Stomach smooth muscle (tissue), 2 donors: ENCODE measurements around the gene CXCL9.
"Not testable (repeated sequence)": the region's sequence is repeated elsewhere in the genome, so short reads cannot be mapped to it uniquely, and the experiment has no call there.

ENCODE experiments used
- H3K27ac ChIP-seq: one replicate; pipeline ENCODE4 v1.7.0; 2013; ENCODE audit warnings: mild to moderate bottlenecking, low read length, inconsistent platforms
- H3K27me3 ChIP-seq, 2 donors: one replicate each; pipeline ENCODE4 v1.7.0; 2013; ENCODE audit warnings: low read length in 2 of 2; ENCODE audit not compliant: insufficient read depth in 2 of 2, control insufficient read depth in 1 of 2
- H3K36me3 ChIP-seq, 2 donors: one replicate each; pipeline ENCODE4 v1.7.0; 2013; ENCODE audit warnings: low read length in 2 of 2; ENCODE audit not compliant: control insufficient read depth in 2 of 2, insufficient read depth in 2 of 2
- H3K4me1 ChIP-seq: one replicate; pipeline ENCODE4 v1.7.0; 2013; ENCODE audit warnings: low read length; ENCODE audit not compliant: control insufficient read depth, insufficient read depth
- H3K4me3 ChIP-seq, 2 donors: one replicate each; pipeline ENCODE4 v1.7.0; 2013; ENCODE audit warnings: low read length in 2 of 2
- H3K9ac ChIP-seq, 2 donors: one replicate each; pipeline ENCODE4 v1.7.0; 2013; ENCODE audit warnings: low read length in 2 of 2, mild to moderate bottlenecking in 1 of 2
- H3K9me3 ChIP-seq, 2 donors: one replicate each; pipeline ENCODE4 v1.7.0; 2013; ENCODE audit warnings: low read length in 2 of 2; ENCODE audit not compliant: control insufficient read depth in 2 of 2
- donor health status: healthy.
- donor health status: Pancreatic carcinoma.

CXCL9 gene

GRCh38 chr4:75962072-75962471 lies 45.2 kb downstream of the CXCL9 start:
- H3K4me1 ChIP-seq, H3K4me3 ChIP-seq: not testable (repeated sequence)
- peaks cover 52 to 54% of the 10 kb centered on the region in 2 donors for H3K36me3 ChIP-seq

GRCh38 chr4:75958546-75958945 lies 48.8 kb downstream of the CXCL9 start:
- H3K9ac ChIP-seq, H3K9me3 ChIP-seq, H3K4me3 ChIP-seq, H3K27me3 ChIP-seq, H3K4me1 ChIP-seq, H3K27ac ChIP-seq: not testable (repeated sequence)
- peaks cover 46 to 61% of the 10 kb centered on the region in 2 donors for H3K36me3 ChIP-seq

More at GRCh38 chr4:75962072-75962471, 45.2 kb downstream of the CXCL9 start:
- not testable (repeated sequence) for H3K9me3 ChIP-seq, H3K9ac ChIP-seq, H3K27me3 ChIP-seq, H3K27ac ChIP-seq

- not testable (repeated sequence) for H3K9ac ChIP-seq, H3K27me3 ChIP-seq, H3K27ac ChIP-seq, H3K9me3 ChIP-seq, H3K4me3 ChIP-seq, H3K4me1 ChIP-seq
- peaks cover 54 to 59% of the 10 kb centered on the region in 2 donors for H3K36me3 ChIP-seq
Observed at GRCh38 chr4:75954811-75955210, 52.5 kb downstream of the CXCL9 start.

GRCh38 chr4:75953509-75953908 lies 53.8 kb downstream of the CXCL9 start:
- Histone ChIP-seq H3K27ac (no peak overlapping the region), H3K36me3 (peaks cover 46 to 53% of the 10 kb centered on the region in 2 donors), H3K9me3 (no peaks in the 10 kb centered on the region), H3K4me1 (no peaks in the 10 kb centered on the region), H3K27me3 (no peaks in the 10 kb centered on the region), H3K9ac (no peak overlapping the region), H3K4me3 (no peak overlapping the region)
